Activated gamma-delta T cell treated with anti-CD3 and anti-CD28 coated beads, Interleukin-2, amount 50 U/mL, for 16 hours (primary cell): ENCODE data around the gene CAMTA1.

Experiments
- DNase-seq: peaks from one replicate; pipeline ENCODE4 v3.0.0-alpha.2; 2020; ENCODE audit warnings: low read depth

CAMTA1 gene

DNA sequence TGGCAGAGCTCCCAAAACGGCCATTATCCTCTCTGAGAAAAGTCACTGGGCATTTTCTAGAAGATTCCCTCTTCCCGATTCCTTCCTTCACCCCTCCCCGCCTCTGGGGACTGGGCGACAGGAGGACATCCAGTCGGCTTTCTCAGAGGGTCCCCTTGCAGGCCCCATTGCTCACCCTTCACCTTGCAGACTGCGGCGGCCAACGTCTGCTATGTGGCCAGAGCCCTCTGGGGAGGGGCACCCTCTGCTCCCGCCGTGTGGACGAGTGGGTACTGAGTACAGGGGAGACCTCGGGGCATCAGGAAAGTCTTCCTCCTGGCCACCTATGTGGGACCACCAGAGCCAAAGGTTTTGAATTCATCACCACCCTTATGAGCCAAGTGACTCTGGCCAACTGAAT is 692.3 kb downstream of the CAMTA1 start:
- no peak for DNase-seq

DNA sequence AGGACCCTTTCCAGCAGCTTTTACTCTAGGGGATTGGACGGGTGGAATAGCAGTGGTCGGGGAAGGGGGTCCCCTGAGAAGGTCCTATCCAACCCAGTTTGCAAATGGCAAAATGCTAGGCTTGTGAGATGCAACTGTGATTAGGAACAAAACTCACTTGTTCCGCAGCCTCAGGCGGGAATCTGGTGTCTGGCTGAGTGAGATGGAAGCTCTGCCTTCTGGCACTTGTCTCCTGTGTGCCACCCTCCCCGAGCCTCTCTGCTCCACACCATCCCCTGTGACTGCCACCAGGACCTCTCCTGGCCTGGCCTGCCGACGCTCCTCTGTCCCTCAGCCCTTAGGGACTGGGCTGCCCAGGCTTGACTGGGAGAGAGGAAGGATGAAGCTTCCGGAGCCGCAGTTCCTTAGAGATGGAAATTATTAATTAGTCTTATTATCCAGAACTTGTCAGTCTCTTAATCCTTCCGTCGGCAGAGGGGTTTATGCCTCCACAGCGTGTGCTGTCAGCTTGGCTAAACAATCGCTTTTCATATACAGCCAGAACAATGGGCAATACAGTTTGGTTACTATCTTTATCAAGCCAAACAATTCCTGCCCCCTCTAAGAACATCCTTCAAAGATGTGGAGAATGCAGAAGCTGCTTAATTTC is 693.0 kb downstream of the CAMTA1 start:
- no peak for DNase-seq

DNA sequence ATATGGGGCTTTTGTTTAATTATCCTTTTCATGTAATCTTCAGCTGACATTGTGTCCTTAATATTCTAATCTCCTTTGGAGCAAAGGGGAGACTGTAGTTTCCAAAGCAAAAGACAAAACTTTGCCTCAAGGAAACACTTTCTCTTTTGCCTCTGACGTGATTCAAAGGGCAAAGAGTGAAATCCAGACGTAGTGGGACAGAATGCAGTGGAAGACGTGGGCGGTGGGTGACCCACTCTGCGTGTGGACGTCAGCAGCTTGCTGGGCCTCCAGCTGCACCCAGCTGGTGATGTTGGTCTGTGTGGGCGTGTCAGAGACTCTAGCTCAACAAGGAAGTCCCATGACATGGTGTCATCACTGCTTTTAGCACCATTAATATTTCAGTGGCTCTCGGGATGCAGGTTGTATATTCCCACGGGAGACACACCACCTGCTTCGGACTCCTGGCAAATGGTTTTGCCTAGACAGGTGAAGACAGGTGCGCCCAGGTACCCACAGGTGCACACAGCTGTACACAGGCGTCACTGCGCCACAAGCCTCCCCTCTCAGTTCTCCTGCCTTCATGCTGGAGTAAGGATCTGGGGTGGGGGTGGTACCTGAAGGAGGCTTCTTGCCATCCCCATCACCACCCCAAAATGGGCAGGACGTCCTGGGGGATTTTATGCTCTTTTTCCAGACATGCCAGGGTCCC is 693.7 kb downstream of the CAMTA1 start:
- DNase-seq: no peak

DNA sequence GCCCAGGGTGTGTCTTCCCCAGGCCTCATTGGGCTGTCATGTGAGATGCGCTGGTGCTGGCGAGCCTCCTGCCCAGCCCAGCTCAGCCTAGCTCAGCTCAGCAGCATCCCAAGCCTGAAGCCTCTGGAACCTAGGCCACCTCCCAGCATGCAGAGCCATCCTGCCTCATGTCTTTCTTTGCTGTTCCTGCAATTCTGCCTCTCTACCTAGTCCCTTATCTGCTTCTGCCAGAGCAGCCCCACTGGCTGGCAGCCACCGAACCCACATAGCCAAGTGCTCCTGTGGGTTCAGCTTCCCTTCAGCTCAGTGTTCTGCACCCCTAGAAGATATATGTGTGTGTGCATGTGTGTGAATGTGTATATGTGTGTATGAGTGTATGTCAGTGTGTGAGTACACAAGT is 694.3 kb downstream of the CAMTA1 start:
- DNase-seq: no peak

DNA sequence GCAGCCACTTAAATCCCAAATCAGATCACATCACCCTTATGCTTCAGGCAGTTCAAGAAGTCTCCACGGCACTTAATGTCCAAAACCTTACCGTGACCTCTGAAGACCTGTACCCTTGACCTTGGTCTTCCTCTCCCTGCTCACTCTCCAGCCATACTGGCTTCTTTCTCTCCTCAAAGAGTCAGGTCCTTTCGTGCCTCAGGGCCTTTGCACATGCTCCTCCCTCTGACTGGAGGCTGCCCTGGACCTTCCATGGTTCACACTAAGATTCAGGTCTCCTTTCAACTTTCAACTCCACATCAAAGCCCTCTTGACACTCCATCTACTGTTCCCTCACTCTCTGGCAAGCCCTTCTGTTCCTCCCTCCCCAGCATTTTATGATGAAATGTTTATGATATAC is 695.9 kb downstream of the CAMTA1 start:
- DNase-seq: no peak

DNA sequence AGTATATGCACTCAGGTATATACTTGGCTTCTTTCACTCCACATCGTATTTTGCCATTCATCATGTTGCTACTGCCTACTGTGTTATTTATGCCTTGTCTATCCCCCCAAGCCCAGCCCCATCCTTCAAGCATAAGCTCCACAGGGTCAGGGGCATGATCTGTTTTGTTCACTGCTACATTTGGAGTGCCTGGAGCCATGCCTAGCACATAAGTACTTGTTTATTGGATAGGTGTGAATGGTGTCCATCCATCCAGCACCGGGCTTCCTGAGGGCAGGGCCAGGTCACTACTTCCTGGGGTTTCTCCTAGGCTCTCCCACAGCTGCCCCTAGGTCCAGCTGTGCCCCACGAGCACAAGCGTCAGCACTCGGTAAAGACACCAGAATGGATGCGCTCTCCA is 696.8 kb downstream of the CAMTA1 start:
- no peak for DNase-seq

DNA sequence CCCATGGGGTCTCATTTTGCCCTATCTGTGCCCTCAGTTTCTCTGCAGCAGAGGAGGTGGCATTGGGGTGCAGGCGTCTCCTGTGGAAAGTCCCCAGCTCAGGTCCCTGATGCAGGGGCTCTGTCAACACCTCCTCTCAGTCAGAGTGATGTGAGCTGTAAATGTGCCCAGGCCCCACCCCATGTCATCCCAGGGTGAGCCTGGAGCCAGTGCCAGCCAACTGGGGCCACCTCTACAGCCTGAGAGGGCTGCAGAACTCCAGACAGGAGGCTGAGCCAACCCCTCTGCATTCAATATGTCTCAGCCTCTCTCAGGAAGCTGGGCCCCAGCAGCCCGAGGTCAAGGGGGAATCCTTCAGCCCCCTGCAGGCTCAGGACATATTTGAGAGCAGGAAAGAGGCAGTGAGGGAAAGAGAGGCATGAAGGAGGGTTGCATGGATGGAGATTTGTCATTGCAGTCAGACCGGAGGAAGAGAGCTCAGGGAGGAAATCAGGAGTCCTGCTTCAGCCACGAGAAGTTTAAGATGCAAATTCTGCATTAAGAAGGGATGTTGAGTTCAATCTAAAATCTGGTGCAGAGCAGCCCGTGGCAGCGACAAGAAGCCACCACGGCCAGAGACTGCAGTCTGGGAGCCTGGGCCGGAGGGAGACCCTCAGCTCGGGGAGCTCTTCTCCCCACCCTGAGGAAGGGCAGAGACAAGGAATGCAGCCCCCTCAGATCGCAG is 697.7 kb downstream of the CAMTA1 start:
- no peak for DNase-seq

DNA sequence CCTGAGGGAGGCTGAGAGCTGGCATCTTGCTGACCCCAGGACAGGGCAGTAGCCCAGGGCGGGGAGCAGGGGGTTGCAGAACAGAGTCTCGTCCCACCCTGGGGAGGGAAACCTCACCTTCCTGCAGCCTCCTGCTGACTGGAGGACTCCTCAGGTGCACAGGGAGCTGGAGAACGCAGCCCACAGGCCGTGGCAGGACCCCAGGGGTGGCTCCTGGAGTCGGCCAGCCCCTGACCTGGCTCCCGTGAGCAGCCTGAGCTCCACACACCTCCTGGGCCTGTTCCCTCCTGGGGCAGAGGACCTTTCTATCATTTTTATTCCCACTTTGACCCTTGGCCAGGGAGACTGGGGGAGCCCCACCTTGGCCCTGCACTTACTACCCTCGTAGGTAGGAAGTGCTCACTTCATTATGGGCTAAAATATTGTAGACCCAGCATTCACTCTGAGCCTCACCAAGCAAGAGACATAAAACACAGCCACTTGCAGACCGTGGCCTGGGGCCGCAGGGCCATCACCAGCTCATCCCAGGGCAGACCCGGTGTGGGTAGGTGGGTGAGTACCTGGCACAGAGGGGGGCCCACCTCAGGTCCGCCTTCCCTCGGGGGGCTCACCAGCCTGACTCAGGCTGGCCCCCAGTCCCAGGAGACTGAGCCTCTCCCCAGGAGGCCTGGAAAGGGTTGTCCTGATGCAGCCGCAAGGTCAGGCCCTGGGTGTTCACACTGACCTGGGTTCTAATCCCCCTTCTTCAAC is 698.6 kb downstream of the CAMTA1 start:
- DNase-seq: no peak

DNA sequence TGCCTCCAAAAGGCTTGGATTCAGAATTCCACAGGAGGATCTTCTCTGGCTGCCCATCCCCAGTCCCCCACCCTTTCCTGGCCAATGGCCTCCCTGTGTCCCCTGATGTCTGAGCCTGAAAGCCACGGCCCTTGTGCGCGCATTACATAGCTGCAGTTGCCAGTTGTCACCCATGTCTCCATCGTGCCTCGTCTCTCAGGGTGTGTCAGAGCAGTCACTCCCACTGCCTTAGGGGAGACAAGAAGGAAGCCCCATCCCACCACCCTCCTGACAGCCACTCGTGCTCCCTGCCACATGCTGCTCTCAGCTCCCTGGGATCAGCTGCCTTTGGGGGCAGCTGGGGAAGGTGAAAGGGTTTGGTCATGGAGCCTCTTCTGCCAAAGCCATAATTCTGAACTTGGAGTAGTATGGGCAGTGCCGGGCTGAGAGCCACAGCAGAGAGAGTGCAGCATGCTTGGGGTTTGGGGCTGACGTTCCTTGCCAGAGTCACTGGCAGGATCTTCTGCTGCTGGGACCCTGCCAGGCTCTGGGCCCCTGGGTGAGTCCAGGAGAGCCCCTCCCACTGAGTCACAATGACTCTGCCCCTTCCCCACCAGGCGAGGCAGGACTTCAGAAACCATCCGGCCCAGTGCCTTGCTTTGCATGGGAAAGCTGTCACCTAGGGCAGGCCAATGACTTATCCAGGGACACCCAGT is 700.0 kb downstream of the CAMTA1 start:
- DNase-seq: no peak

DNA sequence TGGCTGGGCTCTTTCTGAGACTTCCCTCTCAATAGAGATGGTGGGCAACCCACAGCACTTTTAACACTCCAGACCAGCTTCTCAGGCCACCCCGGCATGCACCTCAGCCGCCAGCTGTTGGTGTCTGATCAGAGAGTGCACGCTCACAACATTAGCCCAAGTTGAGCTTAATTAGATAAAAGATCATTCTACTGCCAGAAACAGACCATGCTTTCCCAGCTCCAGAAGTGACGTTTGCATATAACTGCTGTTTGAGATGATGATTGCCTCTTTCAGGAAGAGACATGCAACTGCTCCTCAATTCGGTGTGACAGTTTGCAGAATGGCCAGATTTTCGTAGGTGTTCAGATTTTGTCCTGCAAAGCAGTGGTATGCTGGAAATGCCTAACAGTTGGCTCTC is 700.6 kb downstream of the CAMTA1 start:
- DNase-seq: no peak

DNA sequence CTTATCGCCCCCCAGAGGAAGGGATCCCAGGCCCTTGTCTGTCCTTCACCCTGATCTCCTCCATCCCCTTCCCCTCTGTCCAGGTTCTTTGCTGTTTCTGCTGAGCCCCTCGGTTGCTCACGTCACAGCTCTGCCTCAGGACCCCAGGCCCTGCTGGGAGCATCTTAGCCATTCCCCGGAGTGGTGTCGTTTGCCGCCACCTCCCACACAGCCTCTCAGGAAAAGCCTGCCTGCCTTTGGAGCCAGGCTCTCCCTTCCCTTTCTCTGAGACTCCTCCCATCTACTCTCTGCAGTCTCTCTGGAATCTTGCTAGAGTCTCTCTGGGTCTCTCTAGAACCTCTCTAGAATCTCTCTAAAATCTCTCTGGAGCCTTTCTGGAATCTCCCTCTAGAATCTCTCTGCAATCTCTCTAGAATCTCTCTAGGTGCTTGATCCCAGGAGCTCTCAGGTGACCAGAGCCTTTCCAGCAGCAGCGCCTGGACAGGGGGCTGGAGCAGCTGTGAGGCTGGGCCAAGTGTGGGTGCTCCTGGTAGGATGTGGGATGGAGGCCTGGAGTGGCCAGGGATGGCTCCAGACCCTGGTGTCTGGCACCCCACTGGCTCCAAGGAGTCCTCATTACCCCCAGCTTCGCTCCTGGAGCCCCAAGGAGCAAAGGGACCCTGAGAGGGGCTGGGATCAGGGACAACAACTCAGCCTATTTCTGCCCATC is 702.7 kb downstream of the CAMTA1 start:
- DNase-seq: no peak

DNA sequence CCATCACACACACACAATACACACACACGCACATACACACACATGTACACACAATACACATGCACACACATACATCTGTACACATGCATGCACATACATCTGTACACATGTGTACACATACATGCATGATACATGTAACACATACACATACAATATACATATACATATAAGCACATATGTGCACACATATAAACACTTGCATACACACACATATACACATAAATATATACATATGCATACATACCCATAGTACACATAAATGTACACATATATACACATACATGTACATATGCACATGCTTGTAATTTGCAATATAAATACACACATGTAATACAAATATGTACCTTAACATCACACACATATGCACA is 703.2 kb downstream of the CAMTA1 start:
- DNase-seq: no peak

DNA sequence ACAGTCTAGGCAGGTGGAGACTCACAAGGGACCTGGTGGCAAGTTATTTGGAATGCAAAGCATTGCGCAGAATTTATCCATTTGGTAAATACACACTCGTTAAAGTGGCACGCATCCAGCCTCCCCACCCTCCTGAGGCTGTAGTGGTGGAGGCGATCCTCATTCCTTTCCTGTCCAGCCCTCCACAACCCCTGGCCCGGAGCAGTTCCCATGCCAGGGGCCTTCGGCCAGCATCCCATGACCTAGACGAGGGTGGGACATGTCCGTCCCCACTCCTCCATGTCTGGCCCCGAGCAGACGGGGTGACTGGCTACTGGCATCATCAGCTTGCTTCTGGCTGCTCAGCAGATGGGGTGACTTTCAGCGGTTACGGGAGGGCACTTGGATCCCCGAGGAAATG is 704.3 kb downstream of the CAMTA1 start:
- DNase-seq: no peak

DNA sequence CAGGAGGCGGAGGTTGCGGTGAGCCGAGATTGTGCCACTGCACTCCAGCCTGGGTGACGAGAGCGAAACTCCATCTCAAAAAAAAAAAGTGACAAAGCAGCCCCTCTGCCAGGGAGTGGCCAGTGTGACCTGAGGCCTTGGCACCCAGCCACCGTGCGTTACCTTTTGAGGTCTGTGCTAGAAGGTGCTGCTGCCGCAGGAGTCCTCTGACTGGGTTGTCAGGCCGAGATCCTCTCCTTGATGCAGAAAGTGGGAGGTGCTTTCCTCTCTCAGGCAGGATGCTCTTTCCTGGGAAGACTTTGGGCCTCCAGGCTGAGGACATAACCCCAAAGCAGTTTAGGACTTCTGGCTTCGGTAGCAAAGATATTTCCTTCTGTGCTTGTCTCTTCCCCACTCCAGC is 705.3 kb downstream of the CAMTA1 start:
- no peak for DNase-seq

DNA sequence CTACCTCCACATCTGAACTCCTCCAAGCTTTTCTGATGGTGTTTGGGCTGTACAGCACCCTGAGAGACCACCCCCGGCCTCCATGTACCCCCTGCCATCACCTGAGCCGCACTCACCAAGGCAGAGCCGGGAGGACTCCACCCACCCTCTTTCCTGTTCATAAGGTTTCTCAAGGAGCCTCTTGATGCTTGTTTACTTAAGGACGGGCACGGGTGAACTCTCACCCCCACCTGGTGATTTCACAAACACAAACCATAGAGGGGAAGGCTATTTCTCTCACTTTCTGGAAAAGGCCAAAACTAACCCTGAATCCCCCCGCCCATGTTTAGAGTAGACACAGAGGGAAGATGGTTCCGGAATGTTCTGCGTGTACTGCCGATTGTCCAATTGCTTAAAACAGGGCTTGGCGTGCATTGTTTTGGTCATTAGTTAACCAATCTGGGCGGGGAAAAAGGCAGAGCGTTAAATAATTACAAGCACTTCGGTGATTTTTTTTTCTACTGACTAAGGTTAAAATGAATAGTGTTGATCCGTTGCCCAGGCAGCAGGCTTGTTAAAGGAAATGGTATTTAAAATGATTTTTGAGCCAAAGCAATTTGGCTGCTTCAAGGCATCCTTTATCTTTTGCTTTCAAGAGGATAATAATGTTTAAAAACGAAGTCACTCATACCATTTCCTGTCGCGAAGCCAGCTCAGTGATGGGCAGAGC is 706.0 kb downstream of the CAMTA1 start:
- no peak for DNase-seq

DNA sequence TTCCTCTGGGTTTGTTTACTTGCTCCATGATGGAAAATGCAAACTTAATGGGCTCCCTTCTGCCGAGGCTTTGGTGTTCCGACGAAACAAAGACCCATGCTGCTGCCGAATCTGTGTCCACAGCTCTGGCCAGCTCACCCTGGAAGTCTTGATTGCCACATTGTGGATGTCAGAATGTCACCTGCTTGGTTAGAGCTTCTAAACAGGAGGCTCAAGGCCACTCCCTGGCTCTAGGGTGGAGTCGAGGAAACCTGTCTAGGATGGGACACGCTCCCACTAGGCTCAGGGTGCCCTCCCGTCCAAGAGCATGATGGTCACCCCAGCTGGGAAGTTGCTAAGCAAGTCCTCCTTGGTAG is 706.5 kb downstream of the CAMTA1 start:
- DNase-seq: no peak

DNA sequence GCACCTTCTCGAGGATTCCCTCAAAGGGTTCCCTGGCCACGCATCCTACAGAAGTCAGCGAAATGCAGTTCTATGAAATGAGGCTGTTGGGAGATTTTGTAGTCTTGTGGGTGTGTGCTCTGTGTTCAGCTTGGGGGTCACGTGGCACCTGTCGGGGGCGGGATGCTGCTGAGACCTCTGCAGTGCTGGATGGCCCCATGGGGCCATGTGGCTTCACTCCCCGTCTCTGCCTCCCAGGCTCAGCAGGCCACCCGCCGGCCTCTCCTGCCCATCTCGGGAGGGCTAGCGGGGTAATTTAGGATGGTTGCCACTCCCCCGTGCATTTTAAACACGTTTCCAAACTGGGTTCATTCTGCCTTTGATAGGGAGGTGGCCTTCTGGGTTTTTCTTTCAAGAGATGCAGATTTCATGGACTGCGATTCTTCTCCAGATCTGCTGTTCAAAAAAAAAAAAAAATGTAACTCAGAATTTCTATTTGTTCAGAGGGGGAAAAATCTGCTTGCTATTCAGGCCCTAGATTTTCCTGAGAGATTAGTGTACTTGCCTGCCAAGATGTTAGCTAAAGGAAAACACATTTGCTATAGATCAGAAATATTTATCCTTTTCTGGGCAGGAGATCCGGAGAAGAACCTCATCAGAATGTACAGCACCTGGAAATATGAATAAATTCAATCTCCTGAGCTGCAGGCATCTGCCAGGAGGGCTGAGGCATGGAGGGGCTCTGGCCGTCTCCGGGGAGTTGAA is 708.6 kb downstream of the CAMTA1 start:
- DNase-seq: no peak

DNA sequence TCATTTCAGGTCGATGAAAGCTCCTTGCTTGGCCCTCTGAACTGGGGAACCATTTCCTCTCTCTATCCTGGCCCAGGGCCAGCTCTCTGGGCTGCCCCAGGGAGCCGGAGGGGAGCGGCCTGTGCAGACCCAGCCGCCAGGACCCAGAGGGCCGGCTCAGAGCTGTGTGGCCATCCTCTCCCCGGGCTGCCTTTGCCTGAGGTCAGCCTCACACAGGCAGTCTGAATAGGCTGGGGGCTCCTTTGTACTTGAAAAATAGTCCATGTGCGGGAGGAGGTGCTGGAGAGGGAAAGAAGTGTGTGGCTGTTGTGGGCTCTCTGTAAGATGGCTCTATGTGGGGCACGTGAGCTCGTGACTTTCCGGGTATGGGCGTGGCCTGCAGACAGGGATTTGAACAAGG is 710.7 kb downstream of the CAMTA1 start:
- no peak for DNase-seq

DNA sequence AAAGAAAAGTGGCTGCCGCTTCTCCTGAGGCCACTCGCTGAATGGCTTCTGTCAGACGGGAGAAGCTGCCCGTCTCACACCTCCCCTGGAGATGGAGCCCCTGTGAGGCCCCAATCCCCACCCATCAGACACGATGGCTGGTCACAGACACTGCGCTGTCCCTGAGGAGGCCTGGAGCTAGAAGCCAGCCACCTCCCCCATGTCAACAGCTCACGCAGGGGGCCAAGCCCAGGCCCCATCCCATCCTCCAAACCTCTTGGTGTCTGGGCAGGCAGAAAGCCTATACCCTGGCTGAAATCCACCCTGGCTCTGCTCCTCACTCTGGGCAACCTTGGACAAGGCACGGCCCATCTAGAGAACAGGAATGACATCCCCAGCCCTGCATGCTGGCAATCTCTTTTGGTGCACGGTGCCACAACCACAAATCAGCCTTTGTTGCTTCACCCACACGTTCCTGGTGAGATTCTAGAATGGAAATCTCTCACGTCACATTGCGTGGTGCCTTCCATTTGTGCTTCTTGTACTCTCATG is 711.9 kb downstream of the CAMTA1 start:
- DNase-seq: no peak
